Measurements from ENCODE around the gene ARID5B.
A peak's percentile ranks its signal among the peaks of the same experiment; 100 is the strongest.
"Not testable (repeated sequence)": the region's sequence is repeated elsewhere in the genome, so short reads cannot be mapped to it uniquely, and the experiment has no call there.

The ARID5B gene

DNA sequence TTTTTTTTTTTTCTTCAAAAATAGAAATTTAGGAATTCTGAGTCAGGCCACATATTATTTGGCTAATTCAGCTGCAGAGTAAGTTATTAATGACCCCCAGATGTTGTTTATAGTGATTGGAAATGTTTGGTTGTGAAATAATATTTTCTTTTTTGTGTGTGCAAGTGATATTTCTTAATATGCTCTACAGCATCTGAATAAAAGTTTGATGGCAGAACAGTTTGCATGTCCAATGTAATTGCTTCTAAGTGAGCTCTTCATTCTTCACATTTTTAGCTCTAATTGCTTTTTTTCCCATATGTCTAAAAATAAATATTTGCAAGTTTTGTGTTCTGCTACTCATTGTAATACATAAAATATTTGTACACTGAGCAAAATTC, 116.0 kb downstream of the ARID5B start:
- DNase-seq: no peak

DNA sequence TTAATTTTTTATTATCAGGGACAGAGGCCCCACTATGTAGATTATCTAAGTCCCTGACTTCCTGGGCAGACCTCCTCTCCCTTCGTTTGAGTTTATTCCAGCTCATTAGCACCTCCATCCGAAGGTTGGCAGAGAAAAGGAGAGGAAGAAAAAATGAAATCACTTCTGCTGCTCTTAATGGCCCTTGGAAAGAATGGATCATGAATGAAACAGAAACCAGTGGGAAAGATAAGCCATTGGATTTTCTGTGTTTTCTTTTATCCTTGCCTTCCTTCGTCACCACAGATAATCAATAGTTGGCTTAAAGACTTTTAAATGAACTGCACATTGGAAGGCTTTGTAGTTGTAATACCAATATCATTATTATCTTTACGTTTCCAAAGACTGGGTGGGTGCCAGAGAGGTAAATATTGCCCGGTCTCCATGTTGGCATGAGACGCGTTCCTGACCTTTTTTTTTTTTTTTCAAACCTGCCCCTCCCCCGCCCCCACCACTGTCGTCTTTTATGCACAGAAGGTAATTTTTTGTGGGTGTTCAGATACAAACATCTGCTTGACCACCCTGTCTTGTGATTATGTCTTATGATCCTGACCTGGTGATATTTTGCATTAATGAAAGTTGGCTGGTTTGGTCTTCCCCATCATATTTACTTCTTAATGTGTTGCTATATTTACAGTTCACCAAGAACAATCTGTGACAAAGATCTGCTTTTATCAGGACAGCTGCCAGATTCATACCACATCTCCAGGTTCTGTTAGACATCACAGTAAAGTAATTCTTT, 116.8 kb downstream of the ARID5B start:
- DNase-seq: no peak

DNA sequence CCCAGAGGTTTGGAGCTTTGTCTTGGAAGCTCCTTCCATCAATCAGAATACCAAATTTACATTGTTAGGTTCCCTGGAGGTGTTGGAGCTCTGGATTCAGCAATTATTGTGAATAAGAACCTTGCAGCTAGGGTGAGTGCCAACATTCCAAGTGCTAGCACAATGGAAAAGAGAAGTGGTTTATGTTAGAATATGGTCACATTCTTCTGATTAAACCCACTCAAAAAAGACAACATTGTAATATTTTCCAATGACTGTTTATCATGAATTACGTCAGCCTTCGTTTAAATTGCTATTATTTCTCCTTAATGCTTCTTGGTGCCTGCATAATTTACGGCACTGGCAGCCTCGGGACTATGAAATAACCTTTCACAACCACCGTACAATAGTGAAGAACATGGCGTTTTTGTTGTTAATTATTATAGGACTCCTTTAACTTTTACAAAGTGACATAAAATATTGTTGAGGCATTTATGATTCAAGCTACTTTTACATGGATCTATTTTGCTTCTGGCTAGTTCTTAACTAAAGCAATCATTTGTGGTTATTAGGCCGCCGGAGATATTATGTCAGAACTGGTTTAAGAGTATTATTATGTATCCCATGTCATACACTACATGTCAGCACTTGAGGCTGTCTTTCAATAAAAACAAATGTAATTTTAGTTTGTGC, 117.7 kb downstream of the ARID5B start:
- no peak for DNase-seq

DNA sequence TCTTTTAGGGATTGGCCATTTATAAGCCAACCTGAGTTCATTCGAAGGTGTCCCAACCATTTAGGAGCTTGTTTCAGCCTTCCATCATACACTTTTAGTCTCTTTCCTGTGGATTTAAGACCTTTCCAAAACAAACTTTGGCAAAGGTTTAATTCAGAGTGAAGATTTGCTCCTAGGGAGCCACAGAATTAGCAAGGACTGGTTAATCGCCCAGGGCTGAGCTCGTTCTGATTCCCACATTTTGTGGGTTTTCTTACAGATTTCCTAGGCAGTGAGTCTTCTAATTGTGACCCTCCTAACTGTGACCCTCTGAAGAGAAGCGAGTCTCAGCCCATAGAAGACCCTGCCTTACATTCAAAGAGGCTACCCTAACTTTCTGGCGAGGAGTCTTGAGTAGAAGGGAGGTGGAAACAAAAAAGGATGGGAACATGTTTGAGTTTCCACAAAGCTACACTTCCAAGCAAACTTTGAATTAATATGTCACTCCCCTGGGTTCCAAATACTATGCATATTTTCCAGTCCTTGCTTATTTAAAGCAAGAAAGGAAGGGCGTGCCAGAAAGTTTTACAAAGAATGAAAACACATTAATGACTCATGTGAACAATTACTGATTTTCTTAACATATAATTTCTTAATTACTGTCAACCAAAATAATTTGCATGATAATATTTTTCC, 118.3 kb downstream of the ARID5B start:
- DNase-seq: no peak

DNA sequence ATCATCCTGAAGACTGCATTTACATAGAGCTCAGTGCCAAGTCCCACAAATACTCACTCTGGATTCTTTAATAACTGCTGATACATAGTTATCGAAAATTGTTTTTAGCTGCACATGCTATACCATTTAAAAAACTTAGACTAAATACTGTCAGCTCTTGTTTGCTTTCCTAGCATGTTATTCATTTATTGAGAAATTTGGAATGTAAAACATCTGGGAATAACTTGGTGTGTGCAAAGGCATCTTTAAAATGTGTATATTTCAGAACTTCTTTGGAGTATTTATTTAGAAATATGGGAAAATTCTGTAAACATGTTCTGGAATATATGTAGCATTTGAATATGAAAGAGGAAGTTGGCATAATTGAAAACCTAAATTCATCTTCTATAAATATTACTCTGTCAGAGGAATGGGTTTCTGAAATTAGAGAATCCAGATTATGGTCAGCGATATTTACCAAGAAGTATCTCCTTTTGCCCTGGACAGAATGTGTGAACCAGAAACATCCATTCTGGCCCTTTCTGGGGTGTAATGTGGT, 119.7 kb downstream of the ARID5B start:
- no peak for DNase-seq

DNA sequence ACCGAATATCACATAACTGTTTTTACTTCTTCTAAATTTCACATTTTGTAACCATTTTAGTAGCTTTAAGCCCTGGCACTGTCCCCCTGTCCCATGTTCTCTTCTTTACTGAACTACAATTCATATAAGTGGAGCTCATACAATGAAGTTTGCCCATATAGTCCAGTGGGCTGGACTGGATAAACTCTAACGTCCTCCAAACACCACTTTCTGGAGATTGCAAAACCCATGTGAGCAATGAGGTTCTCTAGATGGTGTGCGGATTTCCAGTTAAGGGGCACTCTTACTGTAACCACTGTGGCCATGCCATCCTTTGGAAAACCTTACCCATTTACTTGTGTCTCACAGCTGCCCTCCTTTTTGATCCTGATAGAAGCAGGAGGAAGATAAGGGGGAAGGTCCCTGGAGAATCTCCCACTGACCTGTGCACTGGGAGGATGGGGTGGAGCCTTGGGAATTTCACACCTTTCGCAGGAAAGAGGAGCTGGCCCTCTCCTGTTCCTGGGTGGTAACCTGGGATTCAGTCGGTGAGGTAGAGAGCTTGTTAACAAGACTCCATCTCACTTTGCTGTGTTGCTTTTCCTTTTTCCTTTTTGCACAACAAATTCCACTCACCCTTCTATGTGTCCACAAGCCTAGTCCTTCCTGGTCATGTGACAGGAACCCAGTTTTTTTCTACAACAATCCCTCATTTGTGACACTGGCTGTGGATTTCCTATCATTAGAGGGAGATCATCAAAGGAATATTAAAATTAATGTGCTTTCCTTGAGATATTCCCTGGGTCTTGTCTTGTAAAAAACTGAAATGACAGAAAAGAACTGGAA, 120.7 kb downstream of the ARID5B start:
- no peak for DNase-seq

DNA sequence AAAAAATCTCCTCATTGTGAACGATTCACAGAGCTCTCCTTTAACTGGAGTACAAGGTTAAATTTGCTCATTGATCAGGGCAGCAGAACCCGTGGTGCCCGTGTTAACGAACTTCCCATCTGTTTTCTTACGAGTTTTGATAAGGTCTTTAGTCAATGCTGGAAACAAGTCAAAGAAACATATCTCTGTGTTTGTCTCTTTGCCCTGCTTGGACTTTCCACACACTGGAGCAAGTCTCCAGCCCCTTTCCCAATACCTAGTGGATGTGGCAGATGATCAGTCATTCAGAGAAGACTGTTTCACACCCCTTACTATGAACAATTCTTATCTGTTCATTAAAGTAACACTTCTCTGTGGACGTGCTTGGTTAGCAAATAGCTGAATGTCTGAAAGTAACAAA, 121.3 kb downstream of the ARID5B start:
- no peak for DNase-seq

DNA sequence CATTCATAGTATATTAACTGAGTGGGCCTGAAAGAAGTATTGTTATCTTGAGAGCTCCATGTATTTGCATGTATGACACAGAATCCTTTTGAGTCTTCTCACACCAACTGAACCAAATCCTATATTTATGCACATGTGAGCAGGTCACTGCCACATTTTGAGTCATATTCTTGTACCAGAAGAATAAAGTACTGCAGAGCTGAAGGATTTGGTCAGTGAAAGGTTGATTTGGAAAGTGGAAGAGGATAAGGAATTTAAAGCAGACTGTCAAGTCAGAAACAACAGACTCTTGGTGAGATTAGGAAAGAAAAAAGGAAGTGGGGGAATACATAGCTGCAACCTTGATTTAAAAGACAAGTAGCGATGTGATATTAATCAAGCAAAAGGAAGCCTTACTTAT, 121.8 kb downstream of the ARID5B start:
- peak in 1 of 2 donors; percentile 20 for DNase-seq

DNA sequence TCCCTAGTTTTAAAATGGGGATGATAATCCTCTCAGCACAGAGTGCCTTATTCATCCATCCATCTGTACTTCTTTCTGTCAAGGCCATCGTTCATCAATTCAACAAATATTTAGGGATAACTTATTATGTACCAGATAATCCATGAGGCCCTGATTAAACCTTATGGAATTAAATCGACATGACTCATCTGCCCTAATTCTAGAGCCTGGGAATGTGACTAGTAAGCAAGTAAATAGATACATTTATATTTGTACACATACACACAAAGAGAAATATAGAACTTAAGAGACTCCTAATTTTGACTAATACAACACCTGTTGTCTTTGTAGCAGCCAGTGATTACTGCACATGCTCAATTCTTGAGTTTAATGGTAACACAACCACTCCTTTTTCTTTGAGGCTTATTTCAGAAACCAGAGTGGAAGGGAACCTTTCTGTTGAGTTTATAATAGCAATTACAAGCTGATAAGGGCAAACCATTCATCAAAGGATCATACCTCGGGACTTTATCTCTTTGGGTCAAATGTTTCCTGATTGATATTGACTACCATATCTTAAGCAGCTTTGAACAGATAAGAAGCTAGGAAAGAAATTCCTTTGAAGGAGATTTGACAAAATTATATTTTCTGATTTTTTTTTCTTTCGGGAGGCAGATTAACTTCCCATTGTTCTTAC, 122.7 kb downstream of the ARID5B start:
- DNase-seq: no peak

DNA sequence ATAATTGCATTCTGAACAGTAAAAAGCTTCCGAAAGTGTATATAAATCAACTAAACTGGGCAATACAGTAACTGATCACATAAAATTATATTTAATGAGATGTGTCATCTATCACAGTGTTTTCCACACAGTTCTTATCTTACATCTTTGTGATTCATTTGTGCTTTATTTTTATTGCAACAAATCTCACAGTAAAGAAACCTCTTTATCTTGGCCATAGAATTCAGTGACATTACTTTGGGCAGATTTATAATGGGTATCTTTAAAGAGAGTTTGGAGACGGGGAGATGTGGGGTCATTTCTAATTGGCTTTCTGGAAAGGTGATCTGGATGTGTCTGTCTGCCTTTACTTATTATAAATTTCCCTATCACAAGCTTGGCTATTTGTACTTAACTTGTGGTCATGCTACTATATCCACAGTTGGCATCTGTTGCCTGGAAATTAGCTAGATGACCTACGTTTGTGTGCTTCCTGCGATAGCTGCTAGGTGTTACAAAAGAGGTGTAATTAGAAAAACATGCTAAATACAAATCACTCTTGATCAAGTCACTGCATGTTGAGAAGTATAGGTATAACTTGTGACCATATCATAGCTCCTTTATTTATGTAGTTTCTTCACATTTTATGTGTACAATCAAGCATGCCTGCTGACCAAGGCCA, 123.8 kb downstream of the ARID5B start:
- no peak for DNase-seq

DNA sequence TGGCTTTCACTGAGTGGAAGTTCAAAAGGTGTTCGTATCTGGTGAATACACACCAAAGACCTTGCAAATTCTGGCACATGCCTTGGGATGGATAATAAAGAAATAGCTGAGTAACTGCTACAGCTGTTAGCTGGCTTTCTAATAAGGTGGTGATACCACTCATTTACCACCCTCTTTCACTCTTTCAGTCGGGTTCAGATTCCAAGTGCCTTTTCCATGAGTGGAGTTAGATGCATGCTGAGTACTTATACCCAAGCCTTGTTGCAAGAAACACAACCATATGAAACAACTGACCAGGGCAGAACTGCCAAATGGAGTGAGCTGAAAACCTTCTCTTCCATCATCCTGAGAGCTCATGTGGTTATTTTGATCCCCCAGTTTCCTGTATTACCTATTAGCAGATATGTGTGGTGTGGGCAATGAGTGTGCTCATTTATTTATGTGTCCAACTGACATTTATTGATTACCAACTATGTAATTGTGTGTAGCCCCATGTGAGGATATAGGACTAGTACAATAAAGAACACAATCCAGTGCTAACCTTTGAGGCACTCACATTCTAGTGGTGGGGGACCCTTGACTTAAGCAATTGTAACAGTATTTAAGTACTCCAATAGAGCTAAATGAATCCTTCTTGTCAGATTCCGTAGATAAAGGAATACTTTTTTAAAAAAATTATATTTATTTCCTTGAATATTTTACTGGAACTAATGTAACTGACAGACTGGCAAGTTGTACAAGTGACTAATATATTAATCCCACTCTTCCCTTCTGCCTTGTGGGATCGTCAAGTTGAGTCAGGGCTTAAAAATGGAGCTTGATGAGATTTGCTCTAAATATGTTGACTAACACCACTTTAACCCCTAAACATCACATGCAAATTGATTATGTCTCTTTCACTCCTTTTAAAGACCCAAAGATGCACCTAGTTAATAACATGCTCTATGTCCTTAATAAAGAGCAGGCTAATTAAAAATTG, 124.7 kb downstream of the ARID5B start:
- DNase-seq: no peak

DNA sequence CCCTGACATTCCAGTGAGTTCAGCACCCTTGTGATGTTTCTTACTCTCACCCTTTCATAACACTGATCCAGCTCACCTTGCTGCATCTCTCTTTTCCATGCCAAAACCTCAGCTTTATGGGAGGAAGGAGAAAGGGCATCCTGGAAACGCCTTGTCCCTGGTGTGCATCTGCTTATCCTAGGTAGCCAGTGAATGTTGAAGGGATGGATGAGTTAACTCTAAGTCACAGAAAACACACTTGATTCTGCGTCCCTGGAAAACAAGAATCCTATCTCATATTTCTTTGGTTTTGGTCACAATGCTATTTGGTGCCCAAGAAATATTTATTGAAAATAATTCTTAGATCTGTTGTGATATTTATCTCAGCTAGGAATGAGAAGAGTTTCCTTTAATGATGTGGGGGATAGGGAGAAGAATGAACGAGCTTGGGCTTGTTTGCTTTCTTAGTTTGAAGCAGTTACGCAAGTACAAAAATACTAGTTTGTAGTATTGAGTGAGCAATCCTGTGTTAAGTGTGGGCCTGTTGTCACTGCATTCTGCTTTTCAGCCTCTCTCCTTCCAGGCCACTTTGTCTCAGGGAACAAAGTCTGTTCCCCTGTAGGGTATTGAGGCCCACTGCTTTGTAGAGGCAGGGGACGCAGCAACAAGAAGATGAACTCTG, 126.5 kb downstream of the ARID5B start:
- DNase-seq: no peak

DNA sequence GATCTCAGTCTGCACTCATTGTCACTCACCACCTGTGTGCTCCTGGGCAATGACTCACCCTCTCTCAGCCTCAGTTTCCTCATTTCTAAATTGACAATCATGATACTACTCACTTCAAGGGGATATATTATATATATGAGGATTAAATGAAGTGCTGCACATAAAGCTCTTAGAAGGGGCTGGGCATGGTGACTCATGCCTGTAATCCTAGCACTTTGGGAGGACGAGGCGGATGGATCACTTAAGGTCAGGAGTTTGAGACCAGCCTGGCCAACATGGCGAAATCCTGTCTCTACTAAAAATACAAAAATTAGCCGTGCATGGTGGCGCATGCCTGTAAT, 127.0 kb downstream of the ARID5B start:
- DNase-seq: not testable (repeated sequence)

DNA sequence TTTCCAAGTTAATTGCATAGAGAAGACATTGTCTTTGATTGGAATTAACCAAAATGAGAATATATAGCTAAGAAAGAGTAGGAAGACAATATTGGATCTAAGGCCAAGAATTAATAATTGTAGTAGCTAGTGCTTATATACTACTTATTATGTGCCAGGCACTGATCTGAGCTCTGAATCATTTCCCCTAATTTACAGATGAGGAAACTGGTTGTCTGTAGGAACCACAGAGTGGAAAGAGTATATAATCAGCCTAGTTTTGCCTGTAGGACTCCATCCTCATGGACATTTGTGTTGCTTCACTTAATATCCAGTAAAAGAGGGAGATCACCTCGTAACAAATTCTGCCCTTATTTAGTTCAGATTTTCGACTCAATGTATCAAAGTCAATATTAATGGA, 127.9 kb downstream of the ARID5B start:
- DNase-seq: no peak

DNA sequence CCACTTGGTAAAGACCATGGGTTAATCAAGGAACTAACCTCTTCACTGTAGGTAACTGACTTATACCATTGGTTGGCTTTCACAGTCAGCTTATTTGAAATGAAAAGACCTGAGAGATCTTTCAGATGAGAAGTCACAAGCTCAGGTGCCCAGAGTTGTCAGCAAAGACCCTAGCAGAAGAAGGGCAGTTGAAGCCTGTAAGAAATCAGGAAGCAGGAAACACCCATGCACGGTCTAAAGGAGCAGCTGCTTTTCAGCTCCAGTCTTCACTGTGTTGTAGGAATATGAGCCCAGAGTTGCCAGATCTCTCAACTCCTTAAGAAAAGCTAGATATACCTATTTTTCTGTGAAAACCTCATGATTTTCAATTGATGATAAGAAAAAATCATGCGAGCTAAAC, 130.0 kb downstream of the ARID5B start:
- no peak for DNase-seq

DNA sequence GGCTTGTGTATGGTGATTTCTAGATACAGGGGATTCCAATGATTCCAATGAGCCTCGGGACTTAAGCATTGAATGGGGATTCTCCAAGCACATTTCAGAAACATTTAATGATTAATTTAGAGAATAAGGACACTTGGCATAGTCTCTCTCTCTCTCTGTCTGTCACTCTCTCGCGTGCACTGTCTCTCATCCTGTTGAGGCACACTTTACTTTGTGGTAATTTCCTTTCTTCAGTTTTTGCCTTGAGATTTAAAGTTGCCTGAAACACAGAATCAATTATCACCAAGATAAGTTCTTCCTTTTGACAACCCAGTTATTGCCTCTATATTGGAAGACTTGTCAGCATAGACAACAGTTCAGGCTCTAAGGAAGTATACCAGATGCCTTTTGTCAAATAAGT, 131.6 kb downstream of the ARID5B start:
- DNase-seq: no peak

DNA sequence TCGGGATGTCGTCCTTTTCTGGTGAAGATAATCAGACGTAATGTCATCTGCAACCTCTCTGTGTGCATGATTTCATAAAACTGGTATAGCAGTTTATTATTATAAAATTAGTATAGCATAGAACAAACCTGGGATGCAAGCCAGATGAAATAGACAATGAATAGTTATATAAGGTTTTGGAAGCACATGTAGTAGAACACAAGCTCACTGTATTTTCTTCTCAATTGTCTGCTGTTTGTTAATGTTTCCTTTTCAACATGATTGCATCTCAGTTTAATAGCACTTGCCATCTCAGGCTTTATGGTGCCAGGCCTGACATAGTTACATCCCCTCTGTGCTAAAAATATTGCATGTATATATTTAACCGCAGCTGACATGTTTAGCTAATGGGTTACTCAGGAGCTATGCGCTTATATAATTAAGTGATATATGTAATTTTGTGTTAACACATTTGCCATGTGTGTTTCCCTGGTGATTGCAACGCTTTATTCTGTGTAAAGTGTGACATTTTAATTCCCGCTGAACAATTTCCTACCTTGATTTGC, 132.7 kb downstream of the ARID5B start:
- no peak for DNase-seq

DNA sequence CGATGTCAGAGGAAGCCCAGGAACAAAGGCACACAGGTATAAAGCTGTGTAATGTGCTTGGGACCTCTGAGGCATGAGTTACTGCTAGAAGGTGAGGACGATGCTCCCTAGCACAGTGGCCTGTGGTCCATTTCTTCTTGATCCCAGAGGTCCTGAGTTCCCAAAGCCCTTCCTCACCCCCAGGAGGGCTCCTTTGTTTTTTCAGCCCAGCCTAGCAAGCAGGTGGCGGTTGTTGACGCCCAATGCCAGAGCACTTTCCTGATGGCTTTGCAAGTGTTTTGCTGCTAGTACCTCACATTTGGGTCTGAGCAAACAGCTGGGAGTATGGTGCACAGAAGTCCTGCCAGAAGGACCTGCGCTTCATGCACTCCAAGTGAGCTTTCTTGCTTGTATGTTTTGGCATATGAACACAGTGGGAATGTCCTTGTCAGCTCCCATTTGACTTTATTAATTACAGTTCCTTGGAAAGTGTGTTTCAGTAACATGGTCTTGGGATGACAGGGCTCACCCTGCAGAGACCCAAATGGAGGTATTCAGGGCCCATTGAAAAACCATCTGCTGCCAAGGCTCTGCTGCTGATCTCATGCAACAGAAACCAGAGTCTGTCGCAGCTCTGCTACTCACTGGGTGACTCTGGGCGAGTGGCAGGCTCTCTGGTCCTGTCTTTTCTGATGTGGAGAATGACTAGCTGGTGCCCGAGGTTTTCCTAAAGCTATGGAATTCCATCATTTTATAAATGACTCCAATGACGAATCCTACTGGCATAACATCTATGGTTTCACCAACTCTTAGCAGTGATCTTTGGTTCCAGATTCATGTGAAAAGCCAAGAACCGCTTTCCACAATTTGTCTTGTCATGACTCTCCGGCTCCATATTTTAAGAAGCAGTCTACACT, 134.9 kb downstream of the ARID5B start:
- no peak for DNase-seq
